Left lung (tissue), 10 donors: ENCODE measurements around the gene ZFP42. TPM values are rescaled to one million over a fixed set of nuclear protein-coding genes. Genes with fewer than 3 reads are reported as not detected.

Experiments used
- ATAC-seq: fragments of 200-7000 bp; cut with Tn5 transposase; one replicate; pipeline ENCODE4 v1.9.1; 2020; ENCODE audit warnings: moderate library complexity
- DNase-seq, 4 donors: peaks; one replicate each; pipeline ENCODE4 v3.0.0-alpha.2; 2013 to 2020
- H3K27ac ChIP-seq, 2 donors: fragments of 200-600 bp; sonication (generic) in 1 of 2; one replicate each; pipeline versions ENCODE4 v1.5.0 to v1.8.0; 2020 to 2021
- H3K27me3 ChIP-seq, 2 donors: fragments of 200-600 bp; sonication (generic) in 1 of 2; one replicate each; pipeline versions ENCODE4 v1.5.0 to v1.8.0; 2020 to 2021
- H3K36me3 ChIP-seq, 2 donors: fragments of 200-600 bp; sonication (generic) in 1 of 2; one replicate each; pipeline versions ENCODE4 v1.5.0 to v1.8.0; 2020 to 2021
- H3K4me1 ChIP-seq, 2 donors: fragments of 200-600 bp; one replicate each; pipeline ENCODE4 v1.8.0; 2021
- H3K4me3 ChIP-seq, 2 donors: fragments of 200-600 bp; sonication (generic) in 1 of 2; one replicate each; pipeline versions ENCODE4 v1.5.0 to v1.8.0; 2020 to 2021; ENCODE audit warnings: mild to moderate bottlenecking in 1 of 2
- H3K9me3 ChIP-seq, 2 donors: fragments of 200-600 bp; sonication (generic) in 1 of 2; one replicate each; pipeline versions ENCODE4 v1.5.0 to v1.8.0; 2020 to 2021
- intact Hi-C, 2 donors: fragments of 100-400 bp; cut with DNase I; formaldehyde crosslinking; loops; one replicate each; pipeline versions ENCODE4 v1.11.2 to v1.14.2; 2022
- polyA plus RNA-seq, 6 donors: library from polyadenylated mRNA; unstranded; fragments of 120-200 nt; gene quantifications; one replicate each; pipeline ENCODE4 v1.2.1, GENCODE V29; 2013; ENCODE audit not compliant: insufficient read length in 6 of 6
- total RNA-seq, 2 donors: library from RNA; stranded (reverse); fragmentation: NEBNext Ultra II Directional; extraction: Animal tissue kit (Norgen Biotek cat#: 25700); gene quantifications; one replicate each; pipeline ENCODE4 v1.2.1, GENCODE V29; 2021
- TF ChIP-seq, protein P1 (sequence below), 2 donors: fragments of 200-600 bp; sonication (generic) in 1 of 2; IDR thresholded peaks; one replicate each; pipeline versions ENCODE4 v1.5.0 to v1.8.0; 2021; ENCODE audit warnings: antibody characterized with exemption in 2 of 2
- donor health status: DM: no; HTN: yes; CAD: no.
- donor health status: DM: no; HTN: no; CAD: no.

The ZFP42 gene
- total and polyA plus RNA-seq, 8 donors = 0.96 to 13.2 (median 8.4) TPM; not detected in 1

DNA sequence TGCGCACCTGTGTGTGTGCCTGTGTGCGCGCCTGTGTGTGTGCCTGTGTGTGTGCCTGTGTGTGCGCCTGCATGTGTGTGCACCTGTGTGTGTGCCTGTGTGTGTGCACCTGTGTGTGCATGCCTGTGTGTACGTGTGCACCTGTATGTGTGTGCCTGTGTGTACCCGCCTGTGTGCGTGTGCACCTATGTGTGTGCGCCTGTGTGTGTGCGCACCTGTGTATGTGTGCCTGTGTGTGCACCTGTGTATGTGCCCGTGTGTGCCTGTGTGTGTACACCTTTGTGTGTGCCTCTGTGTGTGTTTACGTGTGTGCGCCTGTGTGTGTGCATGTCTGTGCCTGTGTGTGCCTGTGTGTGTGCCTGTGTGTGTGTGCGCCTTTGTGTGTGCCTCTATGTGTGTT, 33.5 kb downstream of the ZFP42 start:
- Histone ChIP-seq H3K4me3 (no peak overlapping the region), H3K27ac (no peak overlapping the region), H3K27me3 (peaks cover 0 to 16% of the 10 kb centered on the region in 2 donors), H3K9me3 (peaks cover 0 to 2% of the 10 kb centered on the region in 2 donors), H3K36me3 (no peaks in the 10 kb centered on the region), H3K4me1 (no peaks in the 10 kb centered on the region)
- TF ChIP-seq, protein P1, sequence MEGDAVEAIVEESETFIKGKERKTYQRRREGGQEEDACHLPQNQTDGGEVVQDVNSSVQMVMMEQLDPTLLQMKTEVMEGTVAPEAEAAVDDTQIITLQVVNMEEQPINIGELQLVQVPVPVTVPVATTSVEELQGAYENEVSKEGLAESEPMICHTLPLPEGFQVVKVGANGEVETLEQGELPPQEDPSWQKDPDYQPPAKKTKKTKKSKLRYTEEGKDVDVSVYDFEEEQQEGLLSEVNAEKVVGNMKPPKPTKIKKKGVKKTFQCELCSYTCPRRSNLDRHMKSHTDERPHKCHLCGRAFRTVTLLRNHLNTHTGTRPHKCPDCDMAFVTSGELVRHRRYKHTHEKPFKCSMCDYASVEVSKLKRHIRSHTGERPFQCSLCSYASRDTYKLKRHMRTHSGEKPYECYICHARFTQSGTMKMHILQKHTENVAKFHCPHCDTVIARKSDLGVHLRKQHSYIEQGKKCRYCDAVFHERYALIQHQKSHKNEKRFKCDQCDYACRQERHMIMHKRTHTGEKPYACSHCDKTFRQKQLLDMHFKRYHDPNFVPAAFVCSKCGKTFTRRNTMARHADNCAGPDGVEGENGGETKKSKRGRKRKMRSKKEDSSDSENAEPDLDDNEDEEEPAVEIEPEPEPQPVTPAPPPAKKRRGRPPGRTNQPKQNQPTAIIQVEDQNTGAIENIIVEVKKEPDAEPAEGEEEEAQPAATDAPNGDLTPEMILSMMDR (IDR thresholded peaks at IDR 0.05) = no peak
- DNase-seq (no peak), ATAC-seq (no peak)
- intact Hi-C loops = no loop called here

DNA sequence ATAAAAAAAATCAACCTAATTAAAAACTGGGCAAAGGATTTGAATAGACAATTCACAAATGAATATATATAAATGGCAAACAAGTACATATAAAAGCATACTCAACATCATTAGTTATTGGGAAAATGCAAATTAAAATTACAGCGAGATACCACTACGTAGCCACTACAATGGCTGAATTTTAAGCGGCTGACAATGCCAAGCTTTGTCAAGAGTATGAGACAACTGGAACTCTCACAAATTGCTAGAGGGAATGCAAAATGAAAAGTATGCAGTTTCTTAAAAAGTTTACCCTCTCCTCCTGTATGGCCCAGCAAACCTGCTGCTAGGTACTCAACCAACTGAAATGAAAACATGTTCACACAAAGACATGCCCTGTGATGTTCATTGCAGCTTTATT, 34.8 kb downstream of the ZFP42 start:
- no peaks in the 10 kb centered on the region for H3K36me3 ChIP-seq
- TF ChIP-seq, protein P1 (IDR thresholded peaks at IDR 0.05) = no peak
- no peaks in the 10 kb centered on the region for H3K4me1 ChIP-seq
- ATAC-seq = no peak
- intact Hi-C loops = no loop called here
- no peak overlapping the region for H3K27ac ChIP-seq
- H3K9me3 ChIP-seq = peaks cover 0 to 2% of the 10 kb centered on the region in 2 donors
- no peak for DNase-seq
- peaks cover 0 to 16% of the 10 kb centered on the region in 2 donors for H3K27me3 ChIP-seq
- H3K4me3 ChIP-seq = no peak overlapping the region

DNA sequence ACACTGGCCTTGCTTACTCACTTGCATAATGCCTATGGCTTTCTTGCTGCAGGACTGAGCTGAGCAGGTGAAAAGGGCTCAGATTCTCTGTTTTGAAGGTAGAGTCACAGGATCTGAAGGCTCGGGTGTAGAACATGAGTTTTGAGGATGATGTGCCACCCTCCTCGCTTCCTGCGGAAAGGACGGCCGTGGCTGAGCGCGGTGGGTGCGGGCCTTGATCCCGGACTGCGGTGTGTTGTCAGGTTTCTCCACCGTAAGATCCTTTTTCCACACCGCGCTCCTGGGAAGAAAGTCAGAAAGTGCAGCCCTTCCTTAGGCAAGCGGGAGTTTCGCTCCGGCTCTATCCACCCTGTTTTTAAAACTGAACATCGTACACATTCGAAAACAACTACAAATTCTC, 36.2 kb downstream of the ZFP42 start:
- peaks cover 0 to 7% of the 10 kb centered on the region in 2 donors for H3K9me3 ChIP-seq
- DNase-seq (no peak), ATAC-seq (no peak)
- no peak overlapping the region for H3K27ac ChIP-seq
- H3K4me1 ChIP-seq = no peaks in the 10 kb centered on the region
- no peaks in the 10 kb centered on the region for H3K36me3 ChIP-seq
- intact Hi-C loops = no loop called here
- TF ChIP-seq, protein P1 (IDR thresholded peaks at IDR 0.05) = no peak
- H3K4me3 ChIP-seq = no peak overlapping the region
- peaks cover 0 to 16% of the 10 kb centered on the region in 2 donors for H3K27me3 ChIP-seq

DNA sequence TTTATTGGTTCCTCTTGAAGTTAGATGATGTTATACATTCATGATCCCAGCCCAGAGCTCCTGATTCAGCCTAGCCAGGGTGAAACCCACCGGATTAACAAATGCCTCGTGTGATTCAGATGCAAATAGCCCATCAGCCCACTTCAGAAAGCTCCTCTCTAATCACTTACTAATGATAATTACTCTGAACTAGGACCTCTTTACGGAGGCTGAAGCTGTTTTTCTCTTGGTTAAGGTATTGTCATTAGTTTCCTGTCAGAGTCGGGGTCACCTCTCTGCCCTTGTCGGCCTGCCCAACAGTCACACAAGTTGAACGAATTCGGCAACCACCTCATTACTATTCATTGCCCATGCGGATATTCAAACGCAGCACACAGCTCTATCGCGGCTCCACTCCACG, 36.6 kb downstream of the ZFP42 start:
- intact Hi-C loops = no loop called here
- H3K27me3 ChIP-seq = peaks cover 0 to 16% of the 10 kb centered on the region in 2 donors
- peaks cover 0 to 7% of the 10 kb centered on the region in 2 donors for H3K9me3 ChIP-seq
- H3K36me3 ChIP-seq = no peaks in the 10 kb centered on the region
- H3K4me1 ChIP-seq = no peaks in the 10 kb centered on the region
- ATAC-seq = no peak
- no peak overlapping the region for H3K4me3 ChIP-seq
- no peak overlapping the region for H3K27ac ChIP-seq
- DNase-seq = no peak
- TF ChIP-seq, protein P1 (IDR thresholded peaks at IDR 0.05) = no peak

DNA sequence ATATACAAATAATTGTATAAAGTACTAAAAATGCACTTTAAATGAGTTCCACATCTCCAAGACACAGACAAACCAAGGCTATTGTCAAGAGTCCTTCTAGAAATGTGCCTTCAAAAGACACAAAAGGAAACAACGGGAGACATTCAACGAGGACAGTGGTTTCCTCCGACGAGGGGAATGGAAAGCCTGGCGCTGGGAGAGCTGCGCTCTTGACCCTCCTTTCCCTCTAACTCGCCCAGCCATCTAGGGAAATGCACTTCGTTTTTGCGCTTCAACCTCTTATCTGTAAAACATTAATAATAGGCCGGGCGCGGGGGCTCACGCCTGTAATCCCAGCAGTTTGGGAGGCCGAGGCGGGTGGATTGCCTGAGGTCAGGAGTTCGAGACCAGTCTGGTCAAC, 37.0 kb downstream of the ZFP42 start:
- intact Hi-C loops = no loop called here
- Histone ChIP-seq H3K9me3 (peaks cover 0 to 7% of the 10 kb centered on the region in 2 donors), H3K27ac (no peak overlapping the region), H3K4me1 (no peaks in the 10 kb centered on the region), H3K36me3 (no peaks in the 10 kb centered on the region), H3K4me3 (no peak overlapping the region), H3K27me3 (peaks cover 0 to 16% of the 10 kb centered on the region in 2 donors)
- ATAC-seq (no peak), DNase-seq (no peak)
- TF ChIP-seq, protein P1 (IDR thresholded peaks at IDR 0.05) = no peak
